H1 (cell line): Measurements from ENCODE around the gene TMEM51. TPM values are rescaled to one million over a fixed set of nuclear protein-coding genes. Genes with fewer than 3 reads are reported as not detected.

Experiments
- CTCF ChIA-PET: fragments of 300-600 bp; sonication (Branson Sonifier 250); formaldehyde crosslinking; loops from one replicate; lab custom pipeline; 2021; ENCODE audit not compliant: partially characterized antibody; lab: Charles Lee
- POLR2A ChIA-PET: fragments of 300-600 bp; sonication (Branson Sonifier 250); formaldehyde crosslinking; loops from one replicate; lab custom pipeline; 2021; ENCODE audit warnings: inconsistent platforms; ENCODE audit not compliant: partially characterized antibody; lab: Charles Lee
- DNase-seq, 2 experiments: peaks; one replicate each; pipeline versions ENCODE4 v3.0.0 to v3.0.0-alpha.2; 2010 to 2022; ENCODE audit warnings: low spot score in 2 of 2, low read depth in 1 of 2, mixed read lengths in 1 of 2
- FAIRE-seq: peaks from 2 replicates; lab custom pipeline; 2011; peaks lifted over from hg19 to GRCh38; lab: Jason Lieb, UNC
- H2AFZ ChIP-seq: 2 replicates; pipeline ENCODE4 v1.8.1; 2012; ENCODE audit warnings: low read length, inconsistent platforms
- H2AK5ac ChIP-seq: 2 replicates; pipeline ENCODE4 v1.6.1; 2013; ENCODE audit warnings: low read depth, low read length
- H2BK120ac ChIP-seq: replicated peaks from 2 replicates; pipeline ENCODE3; 2013; ENCODE audit warnings: low read depth, low read length, inconsistent platforms
- H2BK12ac ChIP-seq: 2 replicates; pipeline ENCODE4 v1.6.1; 2013; ENCODE audit warnings: low read depth, low read length
- H2BK15ac ChIP-seq: 2 replicates; pipeline ENCODE4 v1.6.1; 2013; ENCODE audit warnings: low read length
- H2BK20ac ChIP-seq: 2 replicates; pipeline ENCODE4 v1.6.1; 2013; ENCODE audit warnings: low read length
- H2BK5ac ChIP-seq: 2 replicates; pipeline ENCODE4 v1.6.1; 2013; ENCODE audit warnings: low read depth, low read length
- H3K14ac ChIP-seq: 2 replicates; pipeline ENCODE4 v1.6.1; 2013; ENCODE audit warnings: inconsistent platforms; ENCODE audit not compliant: insufficient read length
- H3K18ac ChIP-seq: 2 replicates; pipeline ENCODE4 v1.6.1; 2013; ENCODE audit warnings: low read length; ENCODE audit errors: extremely low read depth
- H3K23ac ChIP-seq: 2 replicates; pipeline ENCODE4 v1.6.1; 2013; ENCODE audit warnings: inconsistent platforms; ENCODE audit not compliant: insufficient read length
- H3K23me2 ChIP-seq: 2 replicates; pipeline ENCODE4 v1.6.1; 2013; ENCODE audit warnings: low read depth, low read length
- H3K27ac ChIP-seq: 2 replicates; pipeline ENCODE4 v1.6.1; 2011; ENCODE audit warnings: low read depth, low read length, inconsistent platforms
- H3K27me3 ChIP-seq, 4 experiments: replicated peaks in 1 of 4; 1 replicate in 1 of 4; 2 replicates in 3 of 4; pipeline versions ENCODE4 v1.6.1 to v1.8.1; 2011 to 2013; ENCODE audit warnings: low read length in 3 of 4, mild to moderate bottlenecking in 3 of 4, inconsistent platforms in 2 of 4, mixed read lengths in 2 of 4, moderate library complexity in 1 of 4; ENCODE audit not compliant: control insufficient read depth in 3 of 4, insufficient read depth in 3 of 4; ENCODE audit errors: extremely low read depth in 1 of 4
- H3K36me3 ChIP-seq, 4 experiments: 2 replicates each; pipeline versions ENCODE4 v1.6.1 to v1.8.1; 2011 to 2013; ENCODE audit warnings: mild to moderate bottlenecking in 4 of 4, low read length in 3 of 4, moderate library complexity in 2 of 4, control low read depth in 1 of 4, inconsistent platforms in 1 of 4; ENCODE audit not compliant: insufficient read depth in 4 of 4, control insufficient read depth in 2 of 4
- H3K4ac ChIP-seq: replicated peaks from 2 replicates; pipeline ENCODE3; 2013; ENCODE audit warnings: low read length, low read depth, mixed read lengths, inconsistent platforms; ENCODE audit not compliant: insufficient read length
- H3K4me1 ChIP-seq, 4 experiments: replicated peaks in 1 of 4; 1 replicate in 1 of 4; 2 replicates in 3 of 4; pipeline versions ENCODE4 v1.6.1 to v1.8.1; 2011 to 2013; ENCODE audit warnings: low read length in 3 of 4, inconsistent platforms in 2 of 4, mixed read lengths in 1 of 4; ENCODE audit not compliant: insufficient read depth in 4 of 4, control insufficient read depth in 3 of 4
- H3K4me2 ChIP-seq, 2 experiments: 2 replicates each; pipeline versions ENCODE4 v1.6.1 to v1.8.1; 2011 to 2013; ENCODE audit warnings: low read depth in 2 of 2, low read length in 2 of 2, control low read depth in 1 of 2, inconsistent platforms in 1 of 2, mild to moderate bottlenecking in 1 of 2; ENCODE audit not compliant: insufficient read depth in 1 of 2
- H3K4me3 ChIP-seq, 4 experiments: fragments of 200-600, 300-600 bp in 1 of 4; sonication (generic), shearing (Covaris generic), sonication (Bioruptor Twin) in 1 of 4; 2 replicates each; pipeline versions ENCODE4 v1.5.1 to v1.8.1; 2011 to 2016; ENCODE audit warnings: low read length in 4 of 4, low read depth in 3 of 4, control low read depth in 2 of 4, inconsistent platforms in 2 of 4, mild to moderate bottlenecking in 2 of 4, mixed read lengths in 1 of 4, moderate library complexity in 1 of 4; ENCODE audit not compliant: insufficient read depth in 2 of 4; ENCODE audit errors: extremely low read depth in 1 of 4
- H3K56ac ChIP-seq: replicated peaks from 2 replicates; pipeline ENCODE3; 2013; ENCODE audit warnings: low read depth, mild to moderate bottlenecking, mixed read lengths, low read length, inconsistent platforms; ENCODE audit not compliant: insufficient read length
- H3K79me1 ChIP-seq: 2 replicates; pipeline ENCODE4 v1.6.1; 2013; ENCODE audit warnings: low read depth, low read length, control low read depth
- H3K79me2 ChIP-seq, 2 experiments: 2 replicates each; pipeline versions ENCODE4 v1.6.1 to v1.8.1; 2012 to 2013; ENCODE audit warnings: low read length in 2 of 2, mild to moderate bottlenecking in 2 of 2, inconsistent platforms in 1 of 2; ENCODE audit not compliant: insufficient read depth in 2 of 2, control insufficient read depth in 1 of 2
- H3K9ac ChIP-seq, 4 experiments: replicated peaks in 1 of 4; 1 replicate in 1 of 4; 2 replicates in 3 of 4; pipeline versions ENCODE4 v1.6.1 to v1.8.1; 2011 to 2013; ENCODE audit warnings: low read depth in 3 of 4, low read length in 3 of 4, control low read depth in 2 of 4, mild to moderate bottlenecking in 2 of 4, moderate library complexity in 2 of 4, inconsistent platforms in 1 of 4; ENCODE audit errors: extremely low read depth in 1 of 4
- H3K9me3 ChIP-seq, 2 experiments: 2 replicates each; pipeline versions ENCODE4 v1.6.1 to v1.8.1; 2012 to 2013; ENCODE audit warnings: mild to moderate bottlenecking in 2 of 2, moderate library complexity in 2 of 2, control low read depth in 1 of 2, inconsistent platforms in 1 of 2, low read depth in 1 of 2, low read length in 1 of 2, mixed read lengths in 1 of 2; ENCODE audit not compliant: insufficient read depth in 2 of 2
- H4K20me1 ChIP-seq, 2 experiments: replicated peaks in 1 of 2; 2 replicates each; pipeline versions ENCODE3 to v1.8.1; 2011 to 2013; ENCODE audit warnings: inconsistent platforms in 2 of 2, low read length in 2 of 2, mild to moderate bottlenecking in 1 of 2; ENCODE audit not compliant: insufficient read depth in 2 of 2, control insufficient read depth in 1 of 2
- H4K5ac ChIP-seq: 2 replicates; pipeline ENCODE4 v1.6.1; 2013; ENCODE audit warnings: low read length, low read depth, mixed read lengths, inconsistent platforms; ENCODE audit not compliant: insufficient read length
- H4K8ac ChIP-seq: 2 replicates; pipeline ENCODE4 v1.8.0; 2013; ENCODE audit warnings: mild to moderate bottlenecking, moderate library complexity, low read length, inconsistent platforms; ENCODE audit not compliant: insufficient read depth; ENCODE audit errors: extremely low read depth
- H4K91ac ChIP-seq: replicated peaks from 2 replicates; pipeline ENCODE3; 2013; ENCODE audit warnings: low read length, mixed read lengths, inconsistent platforms; ENCODE audit not compliant: insufficient read length
- SAP30 ChIP-seq: fragments of 300-600 bp; sonication (generic); IDR thresholded peaks from 2 replicates; pipeline ENCODE4 v1.7.1; 2012; ENCODE audit warnings: low read length, moderate library complexity, mild to moderate bottlenecking, inconsistent platforms; ENCODE audit not compliant: insufficient read depth, insufficient replicate concordance
- SP4 ChIP-seq: IDR thresholded peaks from 2 replicates; pipeline ENCODE4 v1.6.1; 2012; ENCODE audit warnings: low read length, inconsistent platforms
- TAF1 ChIP-seq: IDR thresholded peaks from 2 replicates; pipeline ENCODE4 v1.6.1; 2011; ENCODE audit warnings: mild to moderate bottlenecking, low read depth, low read length
- TAF7 ChIP-seq: optimal IDR thresholded peaks from 2 replicates; pipeline ENCODE3; 2011; ENCODE audit warnings: low read depth, mild to moderate bottlenecking, inconsistent platforms, low read length, moderate library complexity, borderline replicate concordance
- WGBS, 2 experiments: shearing (Covaris generic) in 1 of 2; methylation state at CpG; one replicate each; pipeline versions ENCODE4 v1.1.6 to v1.1.7; 2013 to 2015; ENCODE audit warnings: low lambda C conversion rate in 2 of 2, mixed read lengths in 2 of 2, inconsistent platforms in 1 of 2, low coverage in 1 of 2, missing lambda C conversion rate in 1 of 2; ENCODE audit not compliant: insufficient replicate concordance in 2 of 2, insufficient coverage in 1 of 2, insufficient read length in 1 of 2; ENCODE audit errors: extremely low coverage in 1 of 2, missing lambda C conversion rate in 1 of 2; 5-methylcytosine and 5-hydroxymethylcytosine counted together
- polyA plus RNA-seq, 7 experiments: library from polyadenylated mRNA; depleted of rRNA in 3 of 7; stranded (reverse) in 5 of 7; unstranded in 2 of 7; fragments of >200 nt in 5 of 7; fragments of 200-250 nt in 2 of 7; gene quantifications; 1 replicate in 5 of 7; 2 replicates in 1 of 7; 4 replicates in 1 of 7; pipeline versions ENCODE4 v1.2.1 to v1.2.3, GENCODE V29; 2011 to 2013; ENCODE audit warnings: missing spikeins in 2 of 7, mixed read lengths in 2 of 7
- total RNA-seq: library from RNA; stranded (reverse); fragmentation: NEBNext Ultra II Directional; extraction: Animal tissue kit (Norgen Biotek cat#: 25700); gene quantifications from 2 replicates; pipeline ENCODE4 v1.2.1, GENCODE V29; 2021

TMEM51 gene
- total and polyA plus RNA-seq, 2 of the 8 experiments (the other 6 are each of a cell fraction or from before 2014, with no cell fraction given): 9.9 to 10.7 TPM

- Histone ChIP-seq H3K36me3 (no peaks in the 10 kb centered on the region), H2BK5ac (no peak overlapping the region), H3K4ac (no peak overlapping the region), H2AK5ac (no peak overlapping the region), H3K9ac (no peak overlapping the region), H3K4me2 (no peak overlapping the region), H3K9me3 (no peaks in the 10 kb centered on the region), H3K56ac (no peak overlapping the region), H4K91ac (no peak overlapping the region), H3K4me1 (peaks cover 0 to 7% (median 0%) of the 10 kb centered on the region in 4 experiments; a peak in 4 of 7 replicates), H3K18ac (no peak overlapping the region), H2BK120ac (peak overlapping the region; percentile 73), H3K27ac (no peak overlapping the region), H3K14ac (no peak overlapping the region), H3K27me3 (no peaks in the 10 kb centered on the region), H2AFZ (no peak overlapping the region), H2BK20ac (no peak overlapping the region), H3K79me2 (peaks cover 0 to 7% of the 10 kb centered on the region in 2 experiments; a peak in 1 of 4 replicates), H4K20me1 (no peaks in the 10 kb centered on the region), H3K4me3 (no peak overlapping the region), H4K5ac (no peak overlapping the region), H2BK15ac (no peak overlapping the region), H3K23me2 (no peaks in the 10 kb centered on the region), H4K8ac (no peak overlapping the region), H3K23ac (no peak overlapping the region), H2BK12ac (no peak overlapping the region), H3K79me1 (no peaks in the 10 kb centered on the region; the same call in 1 of the 2 replicates)
- POLR2A ChIA-PET: interaction anchor here (1.5 kb wide), 1 partner anchor 9 kb away, joined by 6 read pairs; no protein-coding TSS in a partner anchor
- no peak for DNase-seq
- WGBS, 2 experiments: 85% methylated on average over 15 of the region's 16 CpGs; no CpG with 5 or more reads in 1 of the 2 experiments
- FAIRE-seq: no peak
- CTCF ChIA-PET: interaction anchor here (1.6 to 2.4 kb wide), 2 partner anchors 18 to 20 kb away, joined by 4 to 9 read pairs; no protein-coding TSS in a partner anchor
- TF ChIP-seq TAF1 (no peak), SP4 (no peak), SAP30 (no peak), TAF7 (no peak)
Measured at GRCh38 chr1:15172405-15173259, 19.1 kb downstream of the TMEM51 start.
